ENCODE measurements around the gene FRMD5.

GRCh38 chr15:43873651-43874050, 321.4 kb downstream of the FRMD5 start:
- TF ChIP-seq POLR2A (IDR thresholded peaks at IDR 0.05) (no peak), CTCF (IDR thresholded peaks at IDR 0.05) (no peak)
